ENCODE measurements around the gene MOV10.

DNA sequence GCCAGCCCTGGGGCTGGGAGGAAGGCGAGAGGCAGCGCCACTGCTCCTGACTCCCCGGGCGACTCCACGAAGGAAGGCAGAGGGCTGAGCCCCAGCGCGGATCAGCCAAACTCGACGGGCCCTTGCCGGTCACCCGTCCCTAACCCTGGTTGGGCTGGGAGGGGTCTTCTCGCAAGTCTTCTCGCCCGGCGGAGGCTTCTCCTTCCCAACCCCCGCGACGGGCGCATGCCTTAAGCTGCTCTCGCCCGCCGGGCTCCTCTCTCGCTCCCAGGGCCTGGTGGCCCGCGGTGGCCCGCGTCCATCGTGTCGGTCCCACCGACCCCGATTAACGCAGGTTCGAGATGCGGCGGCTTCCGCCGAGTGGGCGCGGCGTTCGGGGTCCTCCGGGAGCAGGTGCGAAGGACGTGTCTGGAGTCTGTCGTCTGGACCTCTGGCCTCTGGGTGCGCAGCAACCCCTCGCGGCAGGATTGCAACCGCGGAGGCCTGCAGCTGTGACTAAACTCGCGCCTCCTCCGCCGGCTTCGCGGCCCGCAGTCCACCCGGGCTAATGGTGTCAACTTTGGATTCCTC is 69.6 kb downstream of the MOV10 start:
- TF ChIP-seq POLR2AphosphoS5 (IDR thresholded peaks at IDR 0.05; ENCODE audit: insufficient read depth, low read depth, low read length), result no peak
- TF ChIP-seq, protein P1, sequence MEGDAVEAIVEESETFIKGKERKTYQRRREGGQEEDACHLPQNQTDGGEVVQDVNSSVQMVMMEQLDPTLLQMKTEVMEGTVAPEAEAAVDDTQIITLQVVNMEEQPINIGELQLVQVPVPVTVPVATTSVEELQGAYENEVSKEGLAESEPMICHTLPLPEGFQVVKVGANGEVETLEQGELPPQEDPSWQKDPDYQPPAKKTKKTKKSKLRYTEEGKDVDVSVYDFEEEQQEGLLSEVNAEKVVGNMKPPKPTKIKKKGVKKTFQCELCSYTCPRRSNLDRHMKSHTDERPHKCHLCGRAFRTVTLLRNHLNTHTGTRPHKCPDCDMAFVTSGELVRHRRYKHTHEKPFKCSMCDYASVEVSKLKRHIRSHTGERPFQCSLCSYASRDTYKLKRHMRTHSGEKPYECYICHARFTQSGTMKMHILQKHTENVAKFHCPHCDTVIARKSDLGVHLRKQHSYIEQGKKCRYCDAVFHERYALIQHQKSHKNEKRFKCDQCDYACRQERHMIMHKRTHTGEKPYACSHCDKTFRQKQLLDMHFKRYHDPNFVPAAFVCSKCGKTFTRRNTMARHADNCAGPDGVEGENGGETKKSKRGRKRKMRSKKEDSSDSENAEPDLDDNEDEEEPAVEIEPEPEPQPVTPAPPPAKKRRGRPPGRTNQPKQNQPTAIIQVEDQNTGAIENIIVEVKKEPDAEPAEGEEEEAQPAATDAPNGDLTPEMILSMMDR (IDR thresholded peaks at IDR 0.05; ENCODE audit: extremely low read depth in 1 of 2, insufficient read depth in 1 of 2, low read depth in 1 of 2, low read length in 2 of 2), result peak in 1 of 2 donors; percentile 28
